ENCODE results near the gene MDFIC. TPM values are rescaled to one million over a fixed set of nuclear protein-coding genes. Genes with fewer than 3 reads are reported as not detected.

MDFIC gene
- 48.0 TPM for total RNA-seq

DNA sequence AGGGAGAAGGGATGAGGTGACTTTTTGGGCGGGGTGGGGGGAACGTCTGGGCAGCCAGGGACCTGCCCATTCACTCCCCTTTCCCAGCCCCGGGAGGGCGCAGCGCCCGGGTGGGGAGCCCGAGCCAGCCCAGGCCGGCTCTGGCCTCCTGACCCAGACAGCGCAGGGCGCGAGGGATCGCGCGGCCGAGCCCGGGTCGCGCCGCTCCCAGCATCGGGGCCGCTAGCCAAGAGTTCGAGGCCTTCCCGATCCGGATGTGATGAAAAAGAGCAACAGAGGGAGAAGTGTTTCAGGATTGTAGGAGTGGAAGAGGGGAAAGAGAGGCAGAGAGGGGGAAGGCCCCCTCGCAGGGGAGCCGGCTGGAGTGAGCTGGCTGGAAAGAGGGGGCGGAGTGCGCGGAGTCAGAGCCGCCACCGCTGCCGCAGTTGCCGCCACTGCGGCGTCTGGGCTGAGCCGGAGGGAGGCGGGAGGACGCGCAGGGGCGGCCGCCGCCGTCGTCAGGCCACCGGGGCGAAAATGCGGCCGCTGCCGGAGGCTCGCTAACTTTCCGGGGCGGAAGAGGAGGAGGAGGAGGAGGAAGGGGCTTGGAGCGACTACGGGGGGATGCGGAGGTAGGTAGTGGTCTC, at the start of gene MDFIC:
MDFIC (plus strand) TSS at position 69 of the 626 bp plus-strand sequence. CDS start 940 bp downstream, outside the sequence.

Data from camera-type eye (tissue), 1 donor.